Activated CD4-positive, alpha-beta memory T cell treated with anti-CD3 and anti-CD28 coated beads, Interleukin-2, amount 10 ng/mL, durations not matched to agents 7 days and 5 days (primary cell): ENCODE measurements around the gene APBA2. TPM values are rescaled to one million over a fixed set of nuclear protein-coding genes. Genes with fewer than 3 reads are reported as not detected.
"Not testable (repeated sequence)": the region's sequence is repeated elsewhere in the genome, so short reads cannot be mapped to it uniquely, and the experiment has no call there.

Experiments
- CTCF ChIA-PET: fragments of 350-600 bp; sonication (Branson Sonifier 250); formaldehyde crosslinking; loops from one replicate; lab custom pipeline; 2021; ENCODE audit warnings: antibody characterized with exemption, inconsistent platforms; lab: Charles Lee
- POLR2A ChIA-PET: fragments of 350-600 bp; sonication (Branson Sonifier 250); formaldehyde crosslinking; loops from one replicate; lab custom pipeline; 2021; ENCODE audit warnings: antibody characterized with exemption; lab: Charles Lee
- DNase-seq: peaks from one replicate; pipeline ENCODE4 v3.0.0-alpha.2; 2020
- H3K27ac Mint-ChIP-seq: one replicate; pipeline ENCODE4 v1.8.0; 2021; ENCODE audit warnings: mild to moderate bottlenecking, mixed read lengths
- H3K27me3 Mint-ChIP-seq: one replicate; pipeline ENCODE4 v1.8.0; 2021; ENCODE audit warnings: mixed read lengths
- H3K36me3 Mint-ChIP-seq: one replicate; pipeline ENCODE4 v1.8.0; 2021; ENCODE audit warnings: low read depth, mixed read lengths
- H3K4me1 Mint-ChIP-seq: one replicate; pipeline ENCODE4 v1.8.0; 2021; ENCODE audit warnings: mixed read lengths
- H3K4me3 Mint-ChIP-seq: one replicate; pipeline ENCODE4 v1.8.0; 2021; ENCODE audit warnings: mild to moderate bottlenecking, mixed read lengths
- H3K9me3 Mint-ChIP-seq: one replicate; pipeline ENCODE4 v1.8.0; 2021; ENCODE audit warnings: mixed read lengths
- total RNA-seq, 2 experiments: library from RNA; stranded (reverse); gene quantifications; one replicate each; pipeline ENCODE4 v1.2.3, GENCODE V29; 2021

Gene APBA2
- total RNA-seq, 2 experiments from 2014 or later = 0.81 to 0.93 TPM

GRCh38 chr15:29037997-29038705 lies 152.4 kb downstream of the APBA2 start:
- CTCF ChIA-PET = interaction anchor here (1.4 kb wide), 1 partner anchor 64 kb away, joined by 3 read pairs; no protein-coding TSS in a partner anchor
- Mint-ChIP-seq H3K4me1 (peaks cover 19% of the 10 kb centered on the region), H3K9me3 (no peaks in the 10 kb centered on the region), H3K27me3 (no peaks in the 10 kb centered on the region), H3K4me3 (no peak overlapping the region), H3K36me3 (no peaks in the 10 kb centered on the region), H3K27ac (no peak overlapping the region)
- POLR2A ChIA-PET = no interaction called here
- DNase-seq = no peak

GRCh38 chr15:29039466-29040369 lies 153.9 kb downstream of the APBA2 start:
- CTCF ChIA-PET = interaction anchor here (1.2 to 1.4 kb wide), 2 partner anchors 50 to 63 kb away, joined by 3 to 5 read pairs; no protein-coding TSS in a partner anchor
- Mint-ChIP-seq H3K9me3 (no peaks in the 10 kb centered on the region), H3K4me3 (no peak overlapping the region), H3K4me1 (peaks cover 19% of the 10 kb centered on the region), H3K27me3 (no peaks in the 10 kb centered on the region), H3K36me3 (no peaks in the 10 kb centered on the region), H3K27ac (no peak overlapping the region)
- no peak for DNase-seq
- POLR2A ChIA-PET = interaction anchor here (1.2 kb wide), 1 partner anchor 50 kb away, joined by 5 read pairs; no protein-coding TSS in a partner anchor

- Mint-ChIP-seq H3K36me3 (no peaks in the 10 kb centered on the region), H3K27me3 (no peaks in the 10 kb centered on the region), H3K4me3 (no peak overlapping the region), H3K9me3 (no peaks in the 10 kb centered on the region), H3K27ac (no peak overlapping the region), H3K4me1 (peaks cover 21% of the 10 kb centered on the region)
- ChIA-PET CTCF (no interaction called here), POLR2A (interaction anchor here (1.2 kb wide), 1 partner anchor 50 kb away, joined by 5 read pairs; no protein-coding TSS in a partner anchor)
- no peak for DNase-seq
Observed at GRCh38 chr15:29040370-29040751, 154.6 kb downstream of the APBA2 start.

GRCh38 chr15:29043736-29044502 lies 158.1 kb downstream of the APBA2 start:
- Mint-ChIP-seq H3K4me3 (no peak overlapping the region), H3K36me3 (no peaks in the 10 kb centered on the region), H3K27me3 (no peaks in the 10 kb centered on the region), H3K4me1 (peaks cover 15% of the 10 kb centered on the region), H3K9me3 (no peaks in the 10 kb centered on the region), H3K27ac (no peak overlapping the region)
- ChIA-PET POLR2A (no interaction called here), CTCF (interaction anchor here (1.4 kb wide), 1 partner anchor 58 kb away, joined by 3 read pairs; no protein-coding TSS in a partner anchor)
- DNase-seq = no peak

- Mint-ChIP-seq H3K4me1 (peaks cover 11% of the 10 kb centered on the region), H3K27ac (no peak overlapping the region), H3K36me3 (no peaks in the 10 kb centered on the region), H3K4me3 (no peak overlapping the region), H3K9me3 (no peaks in the 10 kb centered on the region), H3K27me3 (no peaks in the 10 kb centered on the region)
- POLR2A ChIA-PET = no interaction called here
- DNase-seq = no peak
- CTCF ChIA-PET = interaction anchor here (1.4 kb wide), 1 partner anchor 58 kb away, joined by 3 read pairs; no protein-coding TSS in a partner anchor
Observed at GRCh38 chr15:29044503-29044901, 158.7 kb downstream of the APBA2 start.

- H3K27ac Mint-ChIP-seq, H3K9me3 Mint-ChIP-seq, H3K27me3 Mint-ChIP-seq, H3K36me3 Mint-ChIP-seq, DNase-seq, POLR2A ChIA-PET, H3K4me1 Mint-ChIP-seq, H3K4me3 Mint-ChIP-seq: not testable (repeated sequence)
- CTCF ChIA-PET = interaction anchor here (1.5 kb wide), 1 partner anchor 45 kb away, joined by 3 read pairs; no protein-coding TSS in a partner anchor
Observed at GRCh38 chr15:29045161-29045560, 159.4 kb downstream of the APBA2 start.

GRCh38 chr15:29045717-29046116 lies 159.9 kb downstream of the APBA2 start:
- CTCF ChIA-PET = interaction anchor here (1.5 kb wide), 1 partner anchor 44 kb away, joined by 3 read pairs; no protein-coding TSS in a partner anchor
- POLR2A ChIA-PET = no interaction called here
- peaks cover 4% of the 10 kb centered on the region for H3K4me1 Mint-ChIP-seq
- DNase-seq = no peak
- H3K36me3 Mint-ChIP-seq = no peaks in the 10 kb centered on the region
- no peaks in the 10 kb centered on the region for H3K9me3 Mint-ChIP-seq
- H3K4me3 Mint-ChIP-seq = no peak overlapping the region
- no peaks in the 10 kb centered on the region for H3K27me3 Mint-ChIP-seq
- no peak overlapping the region for H3K27ac Mint-ChIP-seq

GRCh38 chr15:29046281-29046810 lies 160.6 kb downstream of the APBA2 start:
- Mint-ChIP-seq H3K4me3 (no peak overlapping the region), H3K9me3 (no peaks in the 10 kb centered on the region), H3K4me1 (peaks cover 4% of the 10 kb centered on the region), H3K27ac (no peak overlapping the region), H3K36me3 (no peaks in the 10 kb centered on the region), H3K27me3 (no peaks in the 10 kb centered on the region)
- ChIA-PET CTCF (interaction anchor here (1.5 kb wide), 1 partner anchor 44 kb away, joined by 3 read pairs; no protein-coding TSS in a partner anchor), POLR2A (no interaction called here)
- no peak for DNase-seq

- CTCF ChIA-PET = no interaction called here
- Mint-ChIP-seq H3K36me3 (no peaks in the 10 kb centered on the region), H3K4me1 (peaks cover 4% of the 10 kb centered on the region), H3K9me3 (no peaks in the 10 kb centered on the region), H3K27me3 (no peaks in the 10 kb centered on the region), H3K4me3 (no peak overlapping the region), H3K27ac (no peak overlapping the region)
- POLR2A ChIA-PET = no interaction called here
- DNase-seq = no peak
Observed at GRCh38 chr15:29046977-29047376, 161.2 kb downstream of the APBA2 start.

- H3K4me1 Mint-ChIP-seq = peaks cover 4% of the 10 kb centered on the region
Observed at GRCh38 chr15:29048011-29048410, 162.2 kb downstream of the APBA2 start.

GRCh38 chr15:29050870-29051269 lies 165.1 kb downstream of the APBA2 start:
- no peak for DNase-seq
- Mint-ChIP-seq H3K36me3 (no peaks in the 10 kb centered on the region), H3K9me3 (no peaks in the 10 kb centered on the region), H3K4me3 (no peak overlapping the region), H3K27ac (no peak overlapping the region), H3K4me1 (no peaks in the 10 kb centered on the region), H3K27me3 (no peaks in the 10 kb centered on the region)
- POLR2A ChIA-PET = no interaction called here
- CTCF ChIA-PET = interaction anchor here (1.3 kb wide), 1 partner anchor 51 kb away, joined by 4 read pairs; no protein-coding TSS in a partner anchor

More at GRCh38 chr15:29048011-29048410, 162.2 kb downstream of the APBA2 start:
- H3K27me3 Mint-ChIP-seq = no peaks in the 10 kb centered on the region
- CTCF ChIA-PET = no interaction called here
- no peaks in the 10 kb centered on the region for H3K9me3 Mint-ChIP-seq
- POLR2A ChIA-PET = no interaction called here
- H3K27ac Mint-ChIP-seq = no peak overlapping the region
- no peak overlapping the region for H3K4me3 Mint-ChIP-seq
- DNase-seq = no peak
- no peaks in the 10 kb centered on the region for H3K36me3 Mint-ChIP-seq

GRCh38 chr15:29051422-29051821 lies 165.6 kb downstream of the APBA2 start:
- H3K27me3 Mint-ChIP-seq = no peaks in the 10 kb centered on the region
- H3K36me3 Mint-ChIP-seq = no peaks in the 10 kb centered on the region
- no peaks in the 10 kb centered on the region for H3K9me3 Mint-ChIP-seq
- no peak overlapping the region for H3K4me3 Mint-ChIP-seq
- ChIA-PET POLR2A (no interaction called here), CTCF (interaction anchor here (1.3 kb wide), 1 partner anchor 51 kb away, joined by 4 read pairs; no protein-coding TSS in a partner anchor)
- DNase-seq = no peak
- H3K27ac Mint-ChIP-seq = no peak overlapping the region
- no peaks in the 10 kb centered on the region for H3K4me1 Mint-ChIP-seq
